GM19025 (cell line): ENCODE measurements around the gene FADS1.
A peak's percentile ranks its signal among the peaks of the same experiment; 100 is the strongest.

Source experiments
- ATAC-seq: cut with Tn5 transposase; IDR thresholded peaks from one replicate; pipeline ENCODE4 v1.9.1; 2021; ENCODE audit warnings: mild to moderate bottlenecking, low read depth, moderate library complexity; ENCODE audit not compliant: unreplicated experiment

Gene FADS1

GRCh38 chr11:61799665-61800284 lies 17.0 kb downstream of the FADS1 start:
- ATAC-seq: no peak

GRCh38 chr11:61797263-61797944 lies 19.4 kb downstream of the FADS1 start:
- ATAC-seq: no peak

- ATAC-seq: no peak
Measured at GRCh38 chr11:61795876-61796526, 20.8 kb downstream of the FADS1 start.

- no peak for ATAC-seq
Measured at GRCh38 chr11:61795459-61795858, 21.3 kb downstream of the FADS1 start.

- no peak for ATAC-seq
Measured at GRCh38 chr11:61794579-61794978, 22.2 kb downstream of the FADS1 start.

- ATAC-seq: no peak
Measured at GRCh38 chr11:61793829-61794204, 23.0 kb downstream of the FADS1 start.

GRCh38 chr11:61793083-61793828 lies 23.5 kb downstream of the FADS1 start:
- ATAC-seq: no peak

GRCh38 chr11:61792310-61793082 lies 24.3 kb downstream of the FADS1 start, which contains the start of the genes FEN1 and TMEM258:
Gene FEN1 (plus strand): TSS chr11:61792911. CDS start chr11:61795362, 2,451 bp downstream.
Gene TMEM258 (minus strand): TSS chr11:61792599. CDS start chr11:61792558, 41 bp downstream.
- ATAC-seq: peak; percentile 80

GRCh38 chr11:61791737-61792309 lies 25.0 kb downstream of the FADS1 start:
- peak; percentile 17 for ATAC-seq

GRCh38 chr11:61787928-61788491 lies 28.8 kb downstream of the FADS1 start:
- no peak for ATAC-seq

GRCh38 chr11:61785837-61786402 lies 30.9 kb downstream of the FADS1 start:
- no peak for ATAC-seq

GRCh38 chr11:61784506-61784805 lies 32.3 kb downstream of the FADS1 start:
- ATAC-seq: no peak

GRCh38 chr11:61783717-61784505 lies 32.9 kb downstream of the FADS1 start:
- ATAC-seq: no peak

GRCh38 chr11:61782841-61783240 lies 34.0 kb downstream of the FADS1 start:
- ATAC-seq: no peak

GRCh38 chr11:61782299-61782698 lies 34.5 kb downstream of the FADS1 start:
- no peak for ATAC-seq

- ATAC-seq: no peak
Measured at GRCh38 chr11:61781585-61781984, 35.2 kb downstream of the FADS1 start.

GRCh38 chr11:61780581-61781162 lies 36.1 kb downstream of the FADS1 start:
- ATAC-seq: no peak
